ENCODE results near the gene DNASE2B. TPM values are rescaled to one million over a fixed set of nuclear protein-coding genes. Genes with fewer than 3 reads are reported as not detected.

DNASE2B gene
- total RNA-seq, 4 donors from 2014 or later = 0.64 to 1.9 TPM; not detected in 2

GRCh38 chr1:84374991-84375696 lies 23.1 kb upstream of the DNASE2B start:
- Histone ChIP-seq H3K4me3 (no peak overlapping the region), H3K36me3 (no peaks in the 10 kb centered on the region), H3K27ac (no peak overlapping the region), H3K4me1 (peaks cover 0 to 4% (median 0%) of the 10 kb centered on the region in 4 donors), H3K9me3 (no peaks in the 10 kb centered on the region), H3K27me3 (no peaks in the 10 kb centered on the region)
- in situ Hi-C loops (cut with MboI; ENCODE audit: low pct_ligation_motif_present in 1 of 4, low pct_unique_long_range_greater_than_20kb in 1 of 4, low sequenced_read_pairs in 3 of 4) = no loop called here
- DNase-seq = no peak
- intact Hi-C loops (cut with DNase I; ENCODE audit: low total_unique reads) = no loop called here
- 71 to 83% methylated on average over 5 of the region's 5 CpGs for WGBS, 2 donors (ENCODE audit: low coverage in 1 of 2)
- TF ChIP-seq, protein P1, sequence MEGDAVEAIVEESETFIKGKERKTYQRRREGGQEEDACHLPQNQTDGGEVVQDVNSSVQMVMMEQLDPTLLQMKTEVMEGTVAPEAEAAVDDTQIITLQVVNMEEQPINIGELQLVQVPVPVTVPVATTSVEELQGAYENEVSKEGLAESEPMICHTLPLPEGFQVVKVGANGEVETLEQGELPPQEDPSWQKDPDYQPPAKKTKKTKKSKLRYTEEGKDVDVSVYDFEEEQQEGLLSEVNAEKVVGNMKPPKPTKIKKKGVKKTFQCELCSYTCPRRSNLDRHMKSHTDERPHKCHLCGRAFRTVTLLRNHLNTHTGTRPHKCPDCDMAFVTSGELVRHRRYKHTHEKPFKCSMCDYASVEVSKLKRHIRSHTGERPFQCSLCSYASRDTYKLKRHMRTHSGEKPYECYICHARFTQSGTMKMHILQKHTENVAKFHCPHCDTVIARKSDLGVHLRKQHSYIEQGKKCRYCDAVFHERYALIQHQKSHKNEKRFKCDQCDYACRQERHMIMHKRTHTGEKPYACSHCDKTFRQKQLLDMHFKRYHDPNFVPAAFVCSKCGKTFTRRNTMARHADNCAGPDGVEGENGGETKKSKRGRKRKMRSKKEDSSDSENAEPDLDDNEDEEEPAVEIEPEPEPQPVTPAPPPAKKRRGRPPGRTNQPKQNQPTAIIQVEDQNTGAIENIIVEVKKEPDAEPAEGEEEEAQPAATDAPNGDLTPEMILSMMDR (IDR thresholded peaks at IDR 0.05) = no peak
- TF ChIP-seq POLR2A (IDR thresholded peaks at IDR 0.05) = no peak
- TF ChIP-seq POLR2AphosphoS5 (IDR thresholded peaks at IDR 0.05) = no peak
- TF ChIP-seq EP300 (IDR thresholded peaks at IDR 0.05; ENCODE audit: low read depth) = no peak

GRCh38 chr1:84376000-84376910 lies 22.0 kb upstream of the DNASE2B start:
- no peak for DNase-seq
- Histone ChIP-seq H3K27ac (no peak overlapping the region), H3K9me3 (no peaks in the 10 kb centered on the region), H3K4me3 (no peak overlapping the region), H3K4me1 (peaks cover 0 to 4% (median 0%) of the 10 kb centered on the region in 4 donors), H3K27me3 (no peaks in the 10 kb centered on the region), H3K36me3 (no peaks in the 10 kb centered on the region)
- in situ Hi-C loops (cut with MboI; ENCODE audit: low pct_ligation_motif_present in 1 of 4, low pct_unique_long_range_greater_than_20kb in 1 of 4, low sequenced_read_pairs in 3 of 4) = no loop called here
- intact Hi-C loops (cut with DNase I; ENCODE audit: low total_unique reads) = no loop called here
- 75 to 84% methylated on average over 7 of the region's 7 CpGs for WGBS, 2 donors (ENCODE audit: low coverage in 1 of 2)
- TF ChIP-seq, protein P1 (IDR thresholded peaks at IDR 0.05) = no peak
- TF ChIP-seq EP300 (IDR thresholded peaks at IDR 0.05; ENCODE audit: low read depth) = no peak
- TF ChIP-seq POLR2AphosphoS5 (IDR thresholded peaks at IDR 0.05) = no peak
- TF ChIP-seq POLR2A (IDR thresholded peaks at IDR 0.05) = no peak

DNA sequence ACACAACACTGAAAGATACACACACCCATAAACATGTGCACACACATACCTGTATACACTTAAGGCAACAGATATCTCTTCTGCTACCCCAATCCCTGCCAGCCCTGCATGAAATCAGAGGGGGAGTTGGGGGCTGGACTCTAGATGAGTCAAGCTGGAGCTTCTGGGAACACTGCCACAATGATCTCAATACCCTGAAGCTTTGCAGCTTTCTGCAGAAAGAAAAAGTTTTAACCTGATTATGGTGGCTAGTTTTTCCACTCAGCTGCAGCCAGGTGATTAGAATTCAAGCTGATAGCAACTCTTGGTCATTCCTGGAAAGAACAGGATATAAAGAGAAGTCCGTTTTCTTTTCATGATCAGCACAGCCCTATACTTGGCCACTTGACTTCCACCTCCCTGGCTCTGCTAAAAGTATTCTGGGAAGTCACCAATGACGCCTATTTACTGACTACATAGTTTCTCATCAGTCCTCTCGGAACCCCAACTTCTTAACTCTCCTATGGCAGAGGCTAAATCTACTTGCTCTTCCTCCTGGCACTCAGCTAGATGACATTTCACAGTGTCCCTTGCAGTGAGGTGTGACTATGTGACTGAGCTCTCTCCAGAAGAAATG lies 20.7 kb upstream of the DNASE2B start:
- TF ChIP-seq POLR2A (IDR thresholded peaks at IDR 0.05) (no peak), EP300 (IDR thresholded peaks at IDR 0.05; ENCODE audit: low read depth) (no peak), POLR2AphosphoS5 (IDR thresholded peaks at IDR 0.05) (no peak)
- TF ChIP-seq, protein P1 (IDR thresholded peaks at IDR 0.05) = no peak
- H3K27ac ChIP-seq = no peak overlapping the region
- intact Hi-C loops (cut with DNase I; ENCODE audit: low total_unique reads) (no loop called here), in situ Hi-C loops (cut with MboI; ENCODE audit: low pct_ligation_motif_present in 1 of 4, low pct_unique_long_range_greater_than_20kb in 1 of 4, low sequenced_read_pairs in 3 of 4) (no loop called here)
- no peaks in the 10 kb centered on the region for H3K9me3 ChIP-seq
- no peak for DNase-seq
- no peaks in the 10 kb centered on the region for H3K27me3 ChIP-seq
- peaks cover 0 to 4% (median 0%) of the 10 kb centered on the region in 4 donors for H3K4me1 ChIP-seq
- no peak overlapping the region for H3K4me3 ChIP-seq
- 38 to 50% methylated on average over 3 of the region's 3 CpGs for WGBS, 2 donors (ENCODE audit: low coverage in 1 of 2)
- no peaks in the 10 kb centered on the region for H3K36me3 ChIP-seq
